HG03439 (cell line): ENCODE data around the gene LSS.
"Not testable (repeated sequence)": the region's sequence is repeated elsewhere in the genome, so short reads cannot be mapped to it uniquely, and the experiment has no call there.

Experiments used
- ATAC-seq: cut with Tn5 transposase; IDR thresholded peaks from one replicate; pipeline ENCODE4 v1.9.1; 2021; ENCODE audit warnings: mild to moderate bottlenecking, moderate library complexity; ENCODE audit not compliant: unreplicated experiment

The LSS gene

GRCh38 chr21:46206163-46207005 is 22.2 kb downstream of the LSS start:
- no peak for ATAC-seq

- ATAC-seq, result no peak
These were observed 22.8 kb downstream of the LSS start for GRCh38 chr21:46205766-46206162.

GRCh38 chr21:46205166-46205565 is 23.4 kb downstream of the LSS start:
- ATAC-seq, result no peak

- no peak for ATAC-seq
These were observed 25.4 kb downstream of the LSS start for GRCh38 chr21:46203203-46203600.

GRCh38 chr21:46202592-46203202 is 25.9 kb downstream of the LSS start:
- no peak for ATAC-seq

GRCh38 chr21:46200877-46201803 is 27.4 kb downstream of the LSS start:
- not testable (repeated sequence) for ATAC-seq

GRCh38 chr21:46199436-46200373 is 28.9 kb downstream of the LSS start:
- no peak for ATAC-seq

- no peak for ATAC-seq
These were observed 31.8 kb downstream of the LSS start for GRCh38 chr21:46196733-46197132.

GRCh38 chr21:46195595-46196195 is 32.9 kb downstream of the LSS start:
- ATAC-seq, result no peak

- no peak for ATAC-seq
These were observed 33.9 kb downstream of the LSS start for GRCh38 chr21:46194374-46195334.

GRCh38 chr21:46193829-46194373 is 34.7 kb downstream of the LSS start:
- ATAC-seq, result no peak

GRCh38 chr21:46191686-46192575 is 36.6 kb downstream of the LSS start:
- no peak for ATAC-seq

GRCh38 chr21:46191257-46191685 is 37.3 kb downstream of the LSS start:
- no peak for ATAC-seq

- ATAC-seq, result no peak
These were observed 38.0 kb downstream of the LSS start for GRCh38 chr21:46190491-46191131.

- no peak for ATAC-seq
These were observed 38.5 kb downstream of the LSS start for GRCh38 chr21:46189959-46190490.

GRCh38 chr21:46189213-46189958 is 39.2 kb downstream of the LSS start:
- ATAC-seq, result no peak
